SW 1271 (cell line): Measurements from ENCODE around the gene NEURL1B.

Experiments
- DNase-seq, 2 experiments: peaks; one replicate each; lab custom pipeline; 2025; lab: John Stamatoyannopoulos, UW

Gene NEURL1B

DNA sequence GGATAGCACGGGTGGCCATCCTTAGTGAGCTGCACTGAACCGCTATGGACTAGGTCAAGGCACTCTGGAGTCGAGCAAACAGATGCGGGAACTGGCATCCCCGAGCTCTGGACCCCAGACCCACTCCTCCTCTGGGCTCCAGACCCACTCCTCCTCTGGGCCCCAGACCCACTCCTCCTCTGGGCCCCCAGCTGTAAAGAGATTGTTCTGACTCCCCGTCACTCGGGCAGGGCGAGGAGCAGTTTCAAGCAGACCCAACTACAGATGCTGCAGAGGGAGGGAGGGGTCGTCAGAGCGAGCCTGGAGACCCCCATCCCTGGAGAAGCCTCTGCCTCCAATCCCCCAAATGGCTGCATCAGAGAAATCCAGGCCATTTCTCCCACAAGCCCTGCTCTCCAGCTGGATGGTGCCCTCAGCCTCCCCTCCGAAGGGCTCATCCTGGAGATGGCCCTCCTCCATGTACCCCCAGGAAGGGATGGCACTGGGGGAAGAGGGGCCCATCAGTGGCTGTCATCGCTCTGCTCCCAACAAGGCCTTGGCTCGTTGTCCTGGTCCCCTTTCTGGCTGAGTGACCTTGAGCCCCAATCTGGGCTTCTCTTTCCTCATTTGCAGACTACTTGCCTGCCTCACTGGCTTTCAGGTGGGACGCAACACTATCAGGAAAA, 91.3 kb downstream of the NEURL1B start:
- no peak for DNase-seq

DNA sequence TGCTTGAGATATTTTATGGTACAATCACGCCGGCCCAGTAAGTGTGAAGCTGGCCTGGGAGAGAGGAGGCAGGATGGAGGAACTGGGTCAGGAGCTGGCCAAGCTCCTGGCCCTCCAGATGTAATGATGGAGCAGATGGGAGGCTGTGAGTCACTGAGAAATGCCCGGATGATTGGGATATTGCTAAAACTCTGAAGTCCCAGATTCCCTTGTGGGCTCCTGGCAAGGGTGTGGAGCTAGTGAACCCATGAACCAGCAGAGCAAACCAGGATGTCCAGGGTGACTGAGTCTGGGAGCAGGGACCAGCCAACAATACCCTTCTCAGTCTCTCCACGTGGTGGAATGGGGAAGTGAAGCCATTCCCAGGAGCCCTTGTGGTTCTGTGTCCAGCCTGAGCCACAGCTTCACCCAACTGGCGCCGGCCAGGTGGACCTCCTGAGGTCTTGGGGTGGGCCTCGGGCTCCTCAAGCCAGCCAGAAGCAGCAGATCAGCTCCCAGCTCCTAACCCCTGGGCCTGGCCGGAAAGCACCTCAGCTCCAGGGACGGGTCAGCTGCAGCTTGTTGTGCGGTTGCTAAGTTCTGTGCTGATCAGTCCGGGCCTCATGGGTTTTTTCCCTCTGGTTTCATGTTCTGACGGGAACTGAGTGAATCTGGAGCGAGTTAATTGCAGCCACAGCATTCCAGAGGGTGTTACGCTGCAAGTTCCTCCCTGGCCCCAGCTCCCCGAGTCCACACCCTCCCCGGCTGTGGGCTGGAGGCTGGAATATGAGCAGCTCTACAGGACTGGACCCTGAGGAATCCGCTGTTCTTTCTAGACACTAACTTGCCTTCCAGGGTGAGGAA, 92.3 kb downstream of the NEURL1B start:
- DNase-seq, result peak in 1 of 2 experiments; percentile 31

DNA sequence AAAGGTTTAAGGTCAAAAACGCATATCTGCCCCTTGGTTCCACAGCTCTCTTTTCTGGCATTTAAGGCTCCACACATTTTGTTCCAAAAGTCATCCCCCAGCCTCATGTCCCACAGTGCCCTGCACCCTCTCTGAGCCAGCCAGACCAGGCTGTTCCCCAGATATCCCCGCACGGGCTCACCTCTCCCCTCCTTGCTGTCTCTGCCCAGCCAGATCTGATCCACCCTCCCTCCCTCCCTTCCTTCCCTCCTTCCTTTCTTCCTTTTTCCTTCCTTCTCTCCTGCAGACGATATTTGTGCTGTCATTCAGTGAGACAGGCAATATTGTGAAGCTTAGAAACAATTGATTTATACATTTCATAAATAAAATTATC, 92.9 kb downstream of the NEURL1B start:
- DNase-seq, result no peak

DNA sequence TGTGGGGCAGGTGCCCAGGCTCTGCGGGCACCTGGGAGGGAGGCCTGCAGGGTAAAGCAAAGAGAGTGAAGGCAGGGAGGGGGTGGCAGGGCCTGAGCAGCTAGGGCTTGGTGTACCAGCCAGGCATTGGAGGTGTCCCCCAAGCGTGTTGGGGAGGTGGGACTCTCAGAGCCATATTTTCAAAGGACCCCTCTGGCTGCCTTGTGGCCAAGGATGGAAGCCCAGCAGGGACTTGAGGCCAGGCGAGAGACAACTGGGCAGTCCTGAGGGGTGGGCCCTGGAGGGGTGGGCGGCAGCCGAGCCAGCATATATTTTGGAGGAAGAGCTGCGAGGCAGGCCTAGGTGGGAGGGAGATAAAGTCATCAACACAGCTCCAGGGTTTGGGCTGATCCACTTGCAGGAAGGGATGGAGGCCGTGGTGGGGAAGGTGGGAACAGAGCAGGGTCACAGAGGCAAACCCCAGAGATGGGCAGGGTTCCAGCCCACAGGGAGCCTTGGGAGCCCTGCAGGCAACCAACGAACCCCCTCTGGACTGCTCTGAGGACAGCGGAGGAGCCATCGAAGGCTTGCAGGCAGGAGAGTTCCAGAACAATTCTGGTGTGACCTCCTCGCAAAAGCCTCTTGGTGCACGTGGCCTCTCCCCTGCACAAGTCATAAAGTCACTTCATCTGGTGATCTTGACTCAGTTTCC, 94.2 kb downstream of the NEURL1B start:
- DNase-seq, result no peak

DNA sequence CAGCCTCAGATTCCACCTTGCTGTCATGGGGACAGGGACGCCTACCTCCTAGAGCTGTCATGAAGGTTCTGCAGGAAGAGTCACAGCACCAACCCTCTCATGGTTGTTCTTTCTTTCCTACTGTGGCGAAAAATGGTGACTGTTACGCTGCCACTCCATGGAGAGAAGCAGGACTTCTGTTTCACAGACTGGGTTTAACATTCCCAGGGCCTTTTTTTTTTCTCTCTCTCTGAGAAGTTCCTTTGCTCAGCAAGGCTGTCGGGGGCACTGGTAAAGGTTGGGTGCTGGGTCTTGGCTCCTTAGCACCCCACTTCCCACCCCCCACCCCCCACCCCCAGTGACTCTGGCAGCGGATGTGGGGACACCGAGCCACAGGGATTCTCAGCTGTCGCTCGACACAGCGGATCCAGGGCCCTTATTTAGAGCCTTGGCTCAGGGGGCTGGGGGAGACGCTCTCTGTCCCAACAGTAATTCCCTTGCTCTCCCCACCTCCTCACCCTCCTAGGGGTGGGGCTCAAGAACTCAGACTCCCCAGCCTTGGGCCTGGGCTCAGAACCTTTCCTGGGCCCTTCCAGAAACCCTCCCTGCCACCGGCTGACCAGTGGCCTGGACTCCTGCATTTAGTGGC, 95.6 kb downstream of the NEURL1B start:
- DNase-seq, result no peak

DNA sequence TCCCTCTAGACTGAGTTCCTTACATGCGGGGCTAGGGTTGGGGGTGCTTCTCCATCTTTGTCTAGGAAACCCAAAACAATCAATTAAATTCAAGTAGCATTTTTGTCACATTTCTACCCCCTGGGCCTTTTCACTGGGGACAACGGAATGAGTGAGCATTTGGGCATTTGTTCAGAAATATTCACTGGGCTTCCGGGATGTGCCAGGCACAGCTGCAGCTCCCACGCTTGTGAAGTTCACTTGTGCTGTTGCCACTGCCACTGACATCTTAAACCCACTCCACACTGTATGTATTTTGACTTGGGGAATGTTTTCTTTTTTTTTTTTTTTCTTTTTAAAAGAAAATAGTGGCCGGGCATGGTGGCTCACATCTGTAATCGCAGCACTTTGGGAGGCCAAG, 98.3 kb downstream of the NEURL1B start:
- DNase-seq, result no peak

DNA sequence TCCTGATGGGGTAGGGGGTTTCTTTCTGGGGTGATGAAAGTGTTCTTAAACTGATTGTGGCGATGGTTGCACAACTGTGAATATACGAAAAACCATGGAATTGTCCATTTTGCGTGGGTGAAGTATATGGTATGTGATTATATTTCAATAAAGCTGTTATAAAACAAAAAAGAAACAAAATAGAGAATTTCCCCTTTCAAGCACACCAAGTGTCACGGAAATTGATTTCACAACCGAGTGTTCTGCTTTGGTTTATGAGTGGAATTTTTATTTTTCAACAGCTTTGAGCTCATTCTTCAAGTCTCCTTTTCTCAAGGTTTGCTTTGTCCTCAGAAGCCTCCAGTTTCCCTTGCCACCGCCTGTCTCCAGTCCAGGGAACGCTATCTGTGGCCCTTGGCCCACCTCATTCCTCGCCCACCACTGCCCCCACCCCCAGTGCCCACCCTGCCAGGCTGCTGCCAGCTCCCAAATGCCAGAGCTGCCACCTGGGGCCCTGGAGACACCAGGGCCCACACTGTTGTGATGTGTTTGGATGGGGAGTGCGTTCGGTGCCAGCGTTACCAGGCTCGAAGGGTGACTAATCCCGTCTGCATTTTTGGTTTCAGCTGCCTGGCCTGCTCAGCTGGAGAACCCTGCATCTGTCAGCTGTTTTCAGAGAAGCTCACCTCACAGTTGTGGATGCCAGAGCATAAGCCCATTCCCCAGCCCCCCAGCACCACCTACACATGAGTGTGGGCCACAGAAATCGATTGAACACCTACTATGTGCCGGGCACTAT, 99.6 kb downstream of the NEURL1B start:
- peak in 1 of 2 experiments; percentile 48 for DNase-seq
